Measurements from ENCODE around the gene SGPP1. TPM values are rescaled to one million over a fixed set of nuclear protein-coding genes. Genes with fewer than 3 reads are reported as not detected.

Gene SGPP1, protein sequence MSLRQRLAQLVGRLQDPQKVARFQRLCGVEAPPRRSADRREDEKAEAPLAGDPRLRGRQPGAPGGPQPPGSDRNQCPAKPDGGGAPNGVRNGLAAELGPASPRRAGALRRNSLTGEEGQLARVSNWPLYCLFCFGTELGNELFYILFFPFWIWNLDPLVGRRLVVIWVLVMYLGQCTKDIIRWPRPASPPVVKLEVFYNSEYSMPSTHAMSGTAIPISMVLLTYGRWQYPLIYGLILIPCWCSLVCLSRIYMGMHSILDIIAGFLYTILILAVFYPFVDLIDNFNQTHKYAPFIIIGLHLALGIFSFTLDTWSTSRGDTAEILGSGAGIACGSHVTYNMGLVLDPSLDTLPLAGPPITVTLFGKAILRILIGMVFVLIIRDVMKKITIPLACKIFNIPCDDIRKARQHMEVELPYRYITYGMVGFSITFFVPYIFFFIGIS
- total RNA-seq (2012; rRNA removed) (11.1 and 23.1 TPM in 2 replicates), polyA plus RNA-seq (2012; rRNA removed) (7.9 and 8.6 TPM in 2 replicates), Bru-seq, nascent RNA (percentile 66 among the genes with signal in this experiment), BruChase-seq, experiment 1, labeled RNA remaining after a 6-hour chase (percentile 76 among the genes with signal in this experiment), BruChase-seq, experiment 2, labeled RNA remaining after a 2-hour chase (percentile 68 among the genes with signal in this experiment)
- polyA plus RNA-seq (2012; cell fraction: cytosol; rRNA removed), result 2.7 and 6.1 TPM in 2 replicates
- 2.8 and 2.9 TPM in 2 replicates for polyA plus RNA-seq (2012; cell fraction: nucleus; rRNA removed; ENCODE audit: low replicate concordance)
- long read RNA-seq, transcript SGPP1-201 (3 exons, 3,312 nt), result major isoform, 54 of 58 reads
- long read RNA-seq, partial matches to known transcripts, result 0 of 58 reads
- long read RNA-seq, other reads (novel, unspliced or antisense), result 4 of 58 reads

DNA sequence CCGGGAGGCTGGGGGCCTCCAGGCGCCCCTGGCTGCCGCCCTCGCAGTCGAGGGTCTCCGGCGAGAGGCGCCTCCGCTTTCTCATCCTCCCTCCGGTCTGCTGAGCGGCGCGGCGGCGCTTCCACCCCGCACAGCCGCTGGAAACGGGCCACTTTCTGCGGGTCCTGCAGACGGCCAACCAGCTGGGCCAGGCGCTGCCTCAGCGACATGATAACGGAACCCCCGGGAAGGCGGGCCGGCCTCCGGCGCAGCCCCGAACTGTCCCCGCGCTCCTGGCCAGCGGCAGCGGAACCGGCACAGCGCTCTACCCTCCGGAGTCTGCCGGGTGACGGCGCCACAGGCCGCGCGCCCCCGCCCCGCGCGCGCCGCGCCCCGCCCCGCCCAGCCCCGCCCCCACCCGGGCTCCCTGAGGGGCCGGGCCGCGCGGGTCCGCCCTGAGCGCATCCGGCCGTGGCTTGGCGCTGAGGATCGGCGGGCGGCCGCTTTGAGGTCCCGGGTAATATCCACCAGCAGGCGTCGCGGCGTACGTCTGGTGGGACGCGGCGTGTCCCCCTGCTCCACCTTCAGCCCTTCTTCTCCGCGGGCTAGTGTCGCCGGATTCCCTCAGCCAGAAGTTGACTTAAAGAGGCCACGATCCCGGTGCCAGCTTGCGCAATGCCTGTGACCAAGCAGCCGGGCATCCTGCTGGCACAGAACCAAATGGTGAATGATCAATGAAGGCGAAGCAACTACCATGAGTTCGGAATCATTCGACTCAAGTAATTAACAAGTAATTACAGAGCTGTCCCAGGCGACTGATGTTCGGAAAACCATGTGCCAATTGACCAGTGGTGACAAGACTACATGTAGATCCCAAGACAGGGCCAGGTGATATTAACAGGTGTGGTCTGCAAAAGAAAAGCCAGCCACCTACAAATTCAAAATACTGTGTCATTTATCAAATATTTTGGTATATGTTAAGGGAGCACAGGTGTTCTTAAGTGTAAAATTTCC is at the start of gene SGPP1:
TSS of gene SGPP1 (minus strand) at position 330 of the 993 bp plus-strand sequence. CDS start at position 209, 121 bp downstream.
- WGBS, 2 experiments (ENCODE audit: extremely low coverage in 2 of 2, insufficient read length in 1 of 2), result 0% methylated on average over 32 of the region's 88 CpGs; no CpG with 5 or more reads in 1 of the 2 experiments
- no TSS peak for BruUV-seq (replicated peaks)
- Histone ChIP-seq H3K23ac (ENCODE audit: low read depth, low read length) (peak within 1 kb of the TSS; percentile 98), H2AK5ac (ENCODE audit: low read depth, low read length) (peak within 1 kb of the TSS; percentile 66; the same call in 1 of the 2 replicates), H3K4ac (ENCODE audit: low read depth, low read length) (peak within 1 kb of the TSS; percentile 77), H3K9me1 (ENCODE audit: insufficient read depth, low read length) (no peaks in the 10 kb centered on the region), H3K27me3 (ENCODE audit: control insufficient read depth, insufficient read depth, low read length) (no peaks in the 10 kb centered on the region; the same call in 1 of the 2 replicates), H3K9ac (ENCODE audit: low read depth, low read length) (peak within 1 kb of the TSS; percentile 96), H3K4me3 (ENCODE audit: insufficient read depth, low read depth, low read length) (peak within 1 kb of the TSS; percentile 100), H2BK120ac (ENCODE audit: low read depth, low read length) (peak within 1 kb of the TSS; percentile 71), H3K56ac (ENCODE audit: extremely low read depth, insufficient read depth, low read length) (peak within 1 kb of the TSS; percentile 32; the same call in 1 of the 2 replicates), H3K18ac (ENCODE audit: low read depth, low read length) (0 out of 2 replicates have a peak within 1 kb of the TSS, but pooled peaks have one; percentile 39), H3K9me3 (ENCODE audit: control insufficient read depth, insufficient read depth, low read length) (no peaks in the 10 kb centered on the region), H2AFZ (replicated peaks; ENCODE audit: low read length, poor library complexity) (peak within 1 kb of the TSS; percentile 97), H4K5ac (ENCODE audit: low read depth, low read length) (peak within 1 kb of the TSS; percentile 65), H4K91ac (ENCODE audit: insufficient read depth, low read depth, low read length) (peak within 1 kb of the TSS; percentile 30; the same call in 1 of the 2 replicates), H3K36me3 (ENCODE audit: control insufficient read depth, insufficient read depth, low read length) (no peaks in the 10 kb centered on the region), H2AK9ac (replicated peaks; ENCODE audit: low read depth, low read length, poor library complexity) (peak within 1 kb of the TSS; percentile 86), H2BK5ac (ENCODE audit: low read depth, low read length, poor library complexity, severe bottlenecking) (peak within 1 kb of the TSS; percentile 40), H4K20me1 (ENCODE audit: insufficient read depth, low read length) (no peaks in the 10 kb centered on the region; the same call in 1 of the 2 replicates), H2BK15ac (ENCODE audit: low read depth, low read length) (peak within 1 kb of the TSS; percentile 16; the same call in 1 of the 3 replicates), H2BK20ac (ENCODE audit: low read depth, low read length) (peak within 1 kb of the TSS; percentile 57; the same call in 1 of the 2 replicates), H3K4me1 (ENCODE audit: control insufficient read depth, insufficient read depth, low read length) (no peaks in the 10 kb centered on the region), H3K79me1 (ENCODE audit: low read depth in 1 of 2, low read length in 2 of 2) (peaks cover 5 to 20% of the 10 kb centered on the region in 2 experiments; a peak in 3 of 4 replicates), H4K8ac (ENCODE audit: low read depth in 2 of 2, low read length in 2 of 2) (peak within 1 kb of the TSS; percentile 69 to 74; a peak in 3 of 4 replicates), H3K14ac (replicated peaks; ENCODE audit: low read depth, low read length) (peak within 1 kb of the TSS; percentile 92), H3K27ac (ENCODE audit: insufficient read depth, low read length) (peak within 1 kb of the TSS; percentile 81), H3K4me2 (ENCODE audit: low read depth, low read length) (peak within 1 kb of the TSS; percentile 91)
- DNase-seq, result peak; percentile 55
- dilution Hi-C loops (cut with HindIII; ENCODE audit: low sequenced_read_pairs, unreplicated experiment), result no loop called here
- in situ Hi-C loops (cut with MboI; ENCODE audit: low sequenced_read_pairs), result no loop called here
- ChIA-PET CTCF (no interaction called here), POLR2A (ENCODE audit: unreplicated experiment) (no interaction called here)
- ATAC-seq (ENCODE audit: low read depth), result peak; percentile 95
- intact Hi-C loops (cut with micrococcal nuclease), result loop anchor here (2.0 to 5.0 kb wide), 3 partner anchors 44 to 186 kb away; partner anchors contain the start of genes PPP2R5E and WDR89
- TF ChIP-seq FOS (IDR thresholded peaks at IDR 0.05; ENCODE audit: low read depth, low read length), result no peak
- TF ChIP-seq RCOR1 (IDR thresholded peaks at IDR 0.05; ENCODE audit: insufficient replicate concordance, low read length), result no peak
- TF ChIP-seq, protein P1, sequence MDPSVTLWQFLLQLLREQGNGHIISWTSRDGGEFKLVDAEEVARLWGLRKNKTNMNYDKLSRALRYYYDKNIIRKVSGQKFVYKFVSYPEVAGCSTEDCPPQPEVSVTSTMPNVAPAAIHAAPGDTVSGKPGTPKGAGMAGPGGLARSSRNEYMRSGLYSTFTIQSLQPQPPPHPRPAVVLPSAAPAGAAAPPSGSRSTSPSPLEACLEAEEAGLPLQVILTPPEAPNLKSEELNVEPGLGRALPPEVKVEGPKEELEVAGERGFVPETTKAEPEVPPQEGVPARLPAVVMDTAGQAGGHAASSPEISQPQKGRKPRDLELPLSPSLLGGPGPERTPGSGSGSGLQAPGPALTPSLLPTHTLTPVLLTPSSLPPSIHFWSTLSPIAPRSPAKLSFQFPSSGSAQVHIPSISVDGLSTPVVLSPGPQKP (IDR thresholded peaks at IDR 0.05; ENCODE audit: borderline replicate concordance, low read depth, low read length), result no peak
- TF ChIP-seq CEBPB (IDR thresholded peaks at IDR 0.05; ENCODE audit: low read depth, low read length), result peak; percentile 96
- TF ChIP-seq MAZ (IDR thresholded peaks at IDR 0.05; ENCODE audit: borderline replicate concordance, low read depth, low read length), result peak; percentile 54; the same call in 1 of the 2 replicates
- peak; percentile 53; the same call in 1 of the 2 replicates for TF ChIP-seq POLR2A (IDR thresholded peaks at IDR 0.05; ENCODE audit: low read depth, low read length)
- TF ChIP-seq RAD21 (IDR thresholded peaks at IDR 0.05; ENCODE audit: low read length), result no peak; the same call in none of the 2 replicates
- TF ChIP-seq NFE2L2 (IDR thresholded peaks at IDR 0.05; ENCODE audit: low read depth, low read length), result no peak
- TF ChIP-seq, protein P2, sequence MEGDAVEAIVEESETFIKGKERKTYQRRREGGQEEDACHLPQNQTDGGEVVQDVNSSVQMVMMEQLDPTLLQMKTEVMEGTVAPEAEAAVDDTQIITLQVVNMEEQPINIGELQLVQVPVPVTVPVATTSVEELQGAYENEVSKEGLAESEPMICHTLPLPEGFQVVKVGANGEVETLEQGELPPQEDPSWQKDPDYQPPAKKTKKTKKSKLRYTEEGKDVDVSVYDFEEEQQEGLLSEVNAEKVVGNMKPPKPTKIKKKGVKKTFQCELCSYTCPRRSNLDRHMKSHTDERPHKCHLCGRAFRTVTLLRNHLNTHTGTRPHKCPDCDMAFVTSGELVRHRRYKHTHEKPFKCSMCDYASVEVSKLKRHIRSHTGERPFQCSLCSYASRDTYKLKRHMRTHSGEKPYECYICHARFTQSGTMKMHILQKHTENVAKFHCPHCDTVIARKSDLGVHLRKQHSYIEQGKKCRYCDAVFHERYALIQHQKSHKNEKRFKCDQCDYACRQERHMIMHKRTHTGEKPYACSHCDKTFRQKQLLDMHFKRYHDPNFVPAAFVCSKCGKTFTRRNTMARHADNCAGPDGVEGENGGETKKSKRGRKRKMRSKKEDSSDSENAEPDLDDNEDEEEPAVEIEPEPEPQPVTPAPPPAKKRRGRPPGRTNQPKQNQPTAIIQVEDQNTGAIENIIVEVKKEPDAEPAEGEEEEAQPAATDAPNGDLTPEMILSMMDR (conservative IDR thresholded peaks at IDR 0.05; ENCODE audit: low read depth, low read length), result peak; percentile 31
